ENCODE results near the gene ABRAXAS1. TPM values are rescaled to one million over a fixed set of nuclear protein-coding genes. Genes with fewer than 3 reads are reported as not detected.

ABRAXAS1 gene
- total RNA-seq, 1 experiment from 2014 or later = 8.1 TPM

- intact Hi-C loops (cut with micrococcal nuclease; ENCODE audit: unreplicated experiment) = no loop called here
Observed at GRCh38 chr4:83440148-83440814, 44.6 kb downstream of the ABRAXAS1 start.

DNA sequence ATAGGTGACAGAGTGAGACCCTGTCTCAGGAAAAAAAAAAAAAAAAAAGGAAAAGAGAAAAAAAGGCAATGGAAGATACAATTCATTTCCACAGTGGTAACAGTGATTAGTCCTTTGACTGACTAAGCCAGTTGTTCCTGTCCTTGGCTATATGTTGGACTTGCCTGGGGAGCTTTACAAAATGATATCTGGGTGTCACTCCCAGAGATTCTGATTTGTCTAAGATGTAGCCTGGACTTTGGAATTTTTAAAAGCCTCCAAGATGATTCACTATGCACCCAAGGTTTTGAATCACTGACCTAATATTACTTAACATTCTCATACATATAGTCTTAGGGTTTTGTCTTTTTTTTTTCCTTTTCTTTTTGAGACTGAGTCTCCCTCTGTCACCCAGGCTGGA is 46.2 kb downstream of the ABRAXAS1 start:
- H3K9me2 ChIP-seq (ENCODE audit: insufficient read depth) = no peaks in the 10 kb centered on the region
- intact Hi-C loops (cut with micrococcal nuclease; ENCODE audit: unreplicated experiment) = no loop called here
- no peak overlapping the region for H2AFZ ChIP-seq
- no peaks in the 10 kb centered on the region for H3K36me3 ChIP-seq (ENCODE audit: low read depth)
- BruUV-seq (replicated peaks) = no TSS peak
- H3K4me3 ChIP-seq = no peak overlapping the region
- no peaks in the 10 kb centered on the region for H3K27me3 ChIP-seq (ENCODE audit: insufficient read depth, low read depth)
- no peak for DNase-seq
- no peaks in the 10 kb centered on the region for H3F3A ChIP-seq (ENCODE audit: insufficient read depth, low read depth)
- POLR2A ChIA-PET (ENCODE audit: unreplicated experiment) = interaction anchor here (0.7 kb wide), 1 partner anchor 131 kb away, joined by 5 read pairs; no protein-coding TSS in a partner anchor
- no peaks in the 10 kb centered on the region for H3K4me1 ChIP-seq (replicated peaks; ENCODE audit: insufficient read depth)
- no peaks in the 10 kb centered on the region for H3K79me2 ChIP-seq (ENCODE audit: low read depth)
- no peaks in the 10 kb centered on the region for H3K9me3 ChIP-seq (ENCODE audit: insufficient read depth, low read depth)
- CTCF ChIA-PET = no interaction called here
- no peak for TF ChIP-seq EZH2 (IDR thresholded peaks at IDR 0.05; ENCODE audit: low read depth)
- TF ChIP-seq, protein P1, sequence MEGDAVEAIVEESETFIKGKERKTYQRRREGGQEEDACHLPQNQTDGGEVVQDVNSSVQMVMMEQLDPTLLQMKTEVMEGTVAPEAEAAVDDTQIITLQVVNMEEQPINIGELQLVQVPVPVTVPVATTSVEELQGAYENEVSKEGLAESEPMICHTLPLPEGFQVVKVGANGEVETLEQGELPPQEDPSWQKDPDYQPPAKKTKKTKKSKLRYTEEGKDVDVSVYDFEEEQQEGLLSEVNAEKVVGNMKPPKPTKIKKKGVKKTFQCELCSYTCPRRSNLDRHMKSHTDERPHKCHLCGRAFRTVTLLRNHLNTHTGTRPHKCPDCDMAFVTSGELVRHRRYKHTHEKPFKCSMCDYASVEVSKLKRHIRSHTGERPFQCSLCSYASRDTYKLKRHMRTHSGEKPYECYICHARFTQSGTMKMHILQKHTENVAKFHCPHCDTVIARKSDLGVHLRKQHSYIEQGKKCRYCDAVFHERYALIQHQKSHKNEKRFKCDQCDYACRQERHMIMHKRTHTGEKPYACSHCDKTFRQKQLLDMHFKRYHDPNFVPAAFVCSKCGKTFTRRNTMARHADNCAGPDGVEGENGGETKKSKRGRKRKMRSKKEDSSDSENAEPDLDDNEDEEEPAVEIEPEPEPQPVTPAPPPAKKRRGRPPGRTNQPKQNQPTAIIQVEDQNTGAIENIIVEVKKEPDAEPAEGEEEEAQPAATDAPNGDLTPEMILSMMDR (conservative IDR thresholded peaks at IDR 0.05) = no peak
- no peaks in the 10 kb centered on the region for H4K20me1 ChIP-seq (ENCODE audit: insufficient read depth)
- no peak overlapping the region for H3K4me2 ChIP-seq
- no peak overlapping the region for H3K27ac ChIP-seq

More at GRCh38 chr4:83440148-83440814, 44.6 kb downstream of the ABRAXAS1 start:
- no peaks in the 10 kb centered on the region for H3F3A ChIP-seq (ENCODE audit: insufficient read depth, low read depth)
- H3K4me2 ChIP-seq = no peak overlapping the region
- H3K36me3 ChIP-seq (ENCODE audit: low read depth) = no peaks in the 10 kb centered on the region
- no peaks in the 10 kb centered on the region for H3K4me1 ChIP-seq (replicated peaks; ENCODE audit: insufficient read depth)
- POLR2A ChIA-PET (ENCODE audit: unreplicated experiment) = interaction anchor here (0.5 kb wide), 1 partner anchor 10 kb away, joined by 6 read pairs; no protein-coding TSS in a partner anchor
- H3K9me3 ChIP-seq (ENCODE audit: insufficient read depth, low read depth) = no peaks in the 10 kb centered on the region
- CTCF ChIA-PET = no interaction called here
- no peak overlapping the region for H3K27ac ChIP-seq
- H3K9me2 ChIP-seq (ENCODE audit: insufficient read depth) = no peaks in the 10 kb centered on the region
- no peaks in the 10 kb centered on the region for H3K27me3 ChIP-seq (ENCODE audit: insufficient read depth, low read depth)
- H3K4me3 ChIP-seq = no peak overlapping the region
- H2AFZ ChIP-seq = no peak overlapping the region
- TF ChIP-seq EZH2 (IDR thresholded peaks at IDR 0.05; ENCODE audit: low read depth) = no peak
- TF ChIP-seq, protein P1 (conservative IDR thresholded peaks at IDR 0.05) = no peak
- H4K20me1 ChIP-seq (ENCODE audit: insufficient read depth) = no peaks in the 10 kb centered on the region
- no peak for DNase-seq
- no peaks in the 10 kb centered on the region for H3K79me2 ChIP-seq (ENCODE audit: low read depth)
- no TSS peak for BruUV-seq (replicated peaks)

- no peak for DNase-seq
- Histone ChIP-seq H3K4me1 (replicated peaks; ENCODE audit: insufficient read depth) (no peaks in the 10 kb centered on the region), H2AFZ (no peak overlapping the region), H3K4me3 (no peak overlapping the region), H3K79me2 (ENCODE audit: low read depth) (no peaks in the 10 kb centered on the region), H3K27ac (no peak overlapping the region), H3K27me3 (ENCODE audit: insufficient read depth, low read depth) (no peaks in the 10 kb centered on the region), H3K9me3 (ENCODE audit: insufficient read depth, low read depth) (no peaks in the 10 kb centered on the region), H3K36me3 (ENCODE audit: low read depth) (no peaks in the 10 kb centered on the region), H3F3A (ENCODE audit: insufficient read depth, low read depth) (no peaks in the 10 kb centered on the region), H3K4me2 (no peak overlapping the region), H3K9me2 (ENCODE audit: insufficient read depth) (no peaks in the 10 kb centered on the region), H4K20me1 (ENCODE audit: insufficient read depth) (no peaks in the 10 kb centered on the region)
- CTCF ChIA-PET = no interaction called here
- intact Hi-C loops (cut with micrococcal nuclease; ENCODE audit: unreplicated experiment) = no loop called here
- no peak for TF ChIP-seq EZH2 (IDR thresholded peaks at IDR 0.05; ENCODE audit: low read depth)
- TF ChIP-seq, protein P1 (conservative IDR thresholded peaks at IDR 0.05) = no peak
- no TSS peak for BruUV-seq (replicated peaks)
- POLR2A ChIA-PET (ENCODE audit: unreplicated experiment) = no interaction called here
Observed at GRCh38 chr4:83436680-83437079, 48.2 kb downstream of the ABRAXAS1 start.

Measured in PC-9 (cell line).